ENCODE measurements around the gene ACTL7B. TPM values are rescaled to one million over a fixed set of nuclear protein-coding genes. Genes with fewer than 3 reads are reported as not detected.
"Not testable (repeated sequence)": the region's sequence is repeated elsewhere in the genome, so short reads cannot be mapped to it uniquely, and the experiment has no call there.

Gene ACTL7B
- total RNA-seq, 1 donor from 2014 or later = not detected

DNA sequence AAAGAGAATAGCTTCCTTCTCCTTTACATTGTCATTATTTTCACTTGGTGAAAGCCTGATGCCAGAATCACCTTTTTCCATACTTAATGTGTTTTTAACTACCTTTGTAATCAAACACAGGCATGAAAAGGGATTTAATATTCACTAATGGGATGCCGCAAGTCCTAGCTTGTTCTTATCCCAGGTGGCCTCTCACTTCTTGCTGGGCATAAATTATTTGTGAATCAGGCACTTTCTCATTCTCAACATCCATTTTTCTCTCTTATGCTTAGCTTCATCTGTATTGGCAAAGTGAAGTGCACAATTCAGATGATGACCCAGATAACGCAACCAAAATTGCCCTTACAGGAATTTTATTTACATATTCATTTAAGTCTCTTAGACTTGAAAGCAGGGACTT, 10.9 kb downstream of the ACTL7B start:
- DNase-seq (ENCODE audit: low spot score) = no peak
- ATAC-seq = no peak

DNA sequence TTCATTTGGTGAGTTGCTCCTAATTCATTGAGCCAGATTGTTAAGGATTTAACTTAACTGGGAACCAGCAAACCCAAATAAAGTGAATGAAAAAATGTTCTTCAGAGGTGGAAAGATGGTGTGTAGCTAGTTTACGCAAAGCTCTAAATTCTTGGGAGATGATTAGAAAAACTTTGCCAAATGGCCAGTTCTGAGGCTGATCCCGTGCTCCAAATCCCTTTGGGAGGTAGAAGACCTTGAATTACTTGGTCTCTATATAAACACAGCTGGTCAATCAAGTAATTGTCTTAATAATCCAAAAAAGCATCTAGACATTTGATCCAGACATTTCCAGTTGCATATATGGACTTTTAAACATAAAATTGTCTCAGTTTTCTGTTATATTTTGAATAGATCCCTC, 11.4 kb downstream of the ACTL7B start:
- ATAC-seq (no peak), DNase-seq (ENCODE audit: low spot score) (no peak)

- DNase-seq (ENCODE audit: low spot score) = no peak
- no peak for ATAC-seq
Measured at GRCh38 chr9:108842610-108843295, 13.0 kb downstream of the ACTL7B start.

GRCh38 chr9:108839561-108839960, 16.2 kb downstream of the ACTL7B start:
- not testable (repeated sequence) for ATAC-seq; DNase-seq (ENCODE audit: low spot score)

DNA sequence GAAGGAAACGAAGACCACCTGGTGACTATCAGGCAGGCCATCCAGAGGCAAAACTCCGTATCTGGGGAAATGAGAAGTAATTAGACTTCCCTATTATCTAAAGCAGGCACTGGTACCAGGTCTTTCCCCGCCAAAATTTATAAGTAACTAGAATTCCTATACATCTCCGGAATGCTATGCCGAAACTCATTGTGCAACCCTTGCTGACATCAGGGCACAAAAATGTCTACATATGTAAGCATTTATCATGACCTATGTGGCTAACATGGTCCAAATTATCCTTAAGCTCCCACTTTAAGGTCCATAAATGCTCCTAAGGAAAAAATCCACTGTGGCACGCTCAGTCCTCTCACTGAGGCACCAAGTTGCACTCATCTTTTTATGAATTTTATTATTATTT, 17.8 kb downstream of the ACTL7B start:
- ATAC-seq (no peak), DNase-seq (ENCODE audit: low spot score) (no peak)

- DNase-seq (ENCODE audit: low spot score) = no peak
- ATAC-seq = no peak
Measured at GRCh38 chr9:108837530-108837929, 18.3 kb downstream of the ACTL7B start.

DNA sequence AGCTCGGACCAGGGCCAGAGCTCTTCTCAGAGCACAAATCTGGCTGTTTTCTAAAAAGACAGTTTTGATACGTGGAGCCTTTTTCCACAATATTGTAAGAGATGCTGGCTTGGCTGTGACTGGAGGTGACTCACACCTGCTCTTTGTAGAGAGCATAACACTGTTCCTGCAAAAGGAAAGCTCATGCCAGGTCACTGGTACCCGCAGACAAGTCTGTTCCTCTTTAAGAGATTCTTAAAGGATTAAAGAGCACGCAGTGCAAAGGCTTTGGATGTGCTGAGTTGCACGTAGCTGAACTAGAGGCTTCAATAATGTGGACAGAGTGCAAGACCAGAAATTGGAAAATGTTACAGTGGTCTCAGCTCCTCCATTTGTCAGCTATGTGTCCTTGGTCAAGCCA, 19.0 kb downstream of the ACTL7B start:
- ATAC-seq (no peak), DNase-seq (ENCODE audit: low spot score) (no peak)

DNA sequence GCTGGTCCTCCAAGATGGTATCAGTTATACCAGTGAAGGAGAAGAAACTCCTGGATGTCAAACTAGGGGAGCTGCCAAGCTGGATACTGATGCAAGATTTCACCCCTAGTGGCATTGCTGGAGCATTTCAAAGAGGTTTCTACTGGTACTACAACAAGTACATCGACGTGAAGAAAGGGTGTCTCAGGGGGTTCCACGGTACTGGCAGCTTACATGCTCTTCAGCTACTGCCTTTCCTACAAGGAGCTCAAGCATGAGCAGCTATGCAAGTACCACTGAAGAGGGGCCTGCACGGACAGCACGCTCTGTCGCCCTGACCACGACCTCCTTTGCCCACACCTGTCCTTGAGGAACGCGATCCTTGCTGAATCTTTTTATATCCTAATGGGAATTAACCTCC, 19.5 kb downstream of the ACTL7B start:
- no peak for DNase-seq (ENCODE audit: low spot score)
- no peak for ATAC-seq

GRCh38 chr9:108835831-108836230, 20.0 kb downstream of the ACTL7B start:
- no peak for DNase-seq (ENCODE audit: low spot score)
- ATAC-seq = no peak

- DNase-seq (ENCODE audit: low spot score) (no peak), ATAC-seq (no peak)
Measured at GRCh38 chr9:108834959-108835665, 20.7 kb downstream of the ACTL7B start.

- DNase-seq (ENCODE audit: low spot score) = no peak
- peak; percentile 90 for ATAC-seq
Measured at GRCh38 chr9:108832179-108832500, 23.6 kb downstream of the ACTL7B start.

DNA sequence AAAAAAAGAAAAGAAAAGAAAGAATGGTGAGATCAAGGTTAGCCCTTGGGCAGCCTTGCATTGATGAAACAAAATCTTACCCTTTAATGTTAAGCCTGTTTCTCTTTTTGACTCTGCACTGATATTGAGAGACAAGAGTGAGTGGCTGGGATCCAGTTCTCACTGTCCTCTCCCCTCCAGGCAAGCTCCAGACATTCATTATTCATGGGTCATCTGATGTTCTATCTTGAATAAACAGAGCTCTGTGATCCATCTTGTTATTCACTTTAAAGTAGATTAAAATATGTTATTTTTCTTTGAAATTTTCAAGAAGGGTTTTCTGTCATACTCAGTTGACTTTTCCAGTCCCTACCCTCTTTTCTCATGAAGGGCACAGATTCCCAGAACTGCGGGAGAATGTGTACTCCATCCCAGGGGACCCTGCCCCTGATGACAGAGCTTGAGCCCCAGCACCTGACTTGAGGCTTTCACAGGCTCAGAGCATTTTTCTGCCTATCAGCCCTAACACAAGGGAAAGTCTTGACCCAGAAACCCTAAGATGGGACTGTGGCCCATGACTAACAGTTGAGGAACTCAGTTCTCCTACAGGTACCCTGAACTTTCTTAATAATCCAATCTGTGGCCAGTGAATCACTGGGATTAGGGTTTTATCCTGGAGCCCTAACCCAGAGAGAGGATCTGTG, 24.1 kb downstream of the ACTL7B start:
- no peak for ATAC-seq
- DNase-seq (ENCODE audit: low spot score) = no peak

DNA sequence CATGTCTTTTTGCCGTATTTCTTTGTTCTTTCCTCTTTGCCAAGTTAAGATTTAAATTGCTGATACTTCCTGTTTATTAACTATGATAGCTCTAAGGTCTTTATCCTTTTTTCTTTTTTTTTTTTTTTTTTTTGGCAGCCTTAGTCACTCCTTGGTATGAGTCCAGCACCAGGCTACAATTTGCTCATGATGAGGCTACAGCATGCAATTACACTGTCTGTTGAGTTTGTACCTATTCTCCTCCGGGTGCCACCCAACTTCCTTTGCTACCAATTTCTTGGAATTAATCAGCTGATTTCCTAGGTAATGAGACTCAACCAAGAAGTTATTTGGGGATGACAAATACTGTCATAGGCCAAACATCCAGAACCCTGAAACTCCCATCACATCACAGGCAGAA, 25.5 kb downstream of the ACTL7B start:
- ATAC-seq = no peak
- no peak for DNase-seq (ENCODE audit: low spot score)

DNA sequence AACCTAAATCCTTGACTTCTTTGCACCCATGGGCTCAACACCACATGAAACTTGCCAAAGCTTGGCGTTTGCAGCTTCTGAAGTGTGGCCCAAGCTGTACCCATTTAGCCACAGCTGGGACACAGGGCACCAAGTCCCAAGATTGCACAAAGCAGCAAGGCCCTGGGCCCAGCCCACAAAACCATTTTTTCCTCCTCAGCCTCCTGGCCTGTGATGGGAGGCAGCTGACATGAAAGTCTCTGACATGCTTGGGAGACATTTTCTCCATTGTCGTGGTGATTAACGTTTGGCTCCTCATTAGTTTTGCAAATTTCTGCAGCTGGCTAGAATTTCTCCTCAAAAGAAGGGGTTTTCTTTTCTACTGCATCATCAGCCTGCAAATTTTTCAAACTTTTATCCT, 32.0 kb downstream of the ACTL7B start:
- no peak for ATAC-seq

DNA sequence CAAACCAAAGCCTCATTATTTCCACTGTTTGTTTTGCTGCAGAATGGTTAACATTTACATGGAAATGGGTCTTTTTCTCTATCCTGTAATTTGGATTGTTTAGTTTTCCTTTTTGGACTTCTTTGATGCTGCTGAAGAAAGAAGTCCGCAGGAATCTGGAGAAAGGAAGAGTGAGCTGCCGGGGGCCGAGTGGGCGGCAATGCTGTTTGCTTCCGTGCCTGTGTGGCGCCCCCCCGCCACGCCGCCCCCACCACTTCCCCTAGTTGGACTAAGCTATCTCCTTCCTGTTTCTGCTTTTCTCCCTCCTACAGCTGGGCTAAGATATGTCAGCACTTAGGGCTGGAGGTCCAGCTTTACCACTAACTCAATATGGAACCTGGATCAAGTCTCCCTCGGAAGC, 39.7 kb downstream of the ACTL7B start:
- DNase-seq (ENCODE audit: low spot score) = no peak
- ATAC-seq = peak; percentile 26

More for the DNA sequence above, 32.0 kb downstream of the ACTL7B start:
- no peak for DNase-seq (ENCODE audit: low spot score)

- DNase-seq (ENCODE audit: low spot score) = no peak
- ATAC-seq = no peak
Measured at GRCh38 chr9:108815156-108815555, 40.6 kb downstream of the ACTL7B start.

- ATAC-seq = no peak
- DNase-seq (ENCODE audit: low spot score) = no peak
Measured at GRCh38 chr9:108813951-108814601, 41.7 kb downstream of the ACTL7B start.

GRCh38 chr9:108812396-108813025, 43.3 kb downstream of the ACTL7B start:
- ATAC-seq (no peak), DNase-seq (ENCODE audit: low spot score) (no peak)

GRCh38 chr9:108811944-108812343, 43.8 kb downstream of the ACTL7B start:
- no peak for DNase-seq (ENCODE audit: low spot score)
- ATAC-seq = no peak

DNA sequence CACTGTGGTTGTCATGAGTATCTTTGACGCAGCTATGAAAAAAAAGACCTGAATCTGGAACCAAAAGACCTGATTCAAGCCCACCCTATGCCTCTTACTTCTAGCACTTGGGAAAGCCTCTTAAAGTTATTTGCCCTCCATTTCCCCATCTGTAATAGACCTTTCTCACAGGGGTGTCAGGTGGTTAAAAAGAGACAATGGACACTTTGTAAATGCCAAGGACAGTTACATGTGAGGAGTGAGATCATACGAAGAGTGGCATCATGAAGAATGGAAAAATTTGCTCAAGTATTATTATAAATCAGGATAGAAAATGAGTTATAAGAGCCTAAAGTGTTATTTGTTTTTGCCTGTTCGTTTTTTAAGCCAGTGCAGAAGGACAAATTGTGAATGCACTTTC, 46.5 kb downstream of the ACTL7B start:
- ATAC-seq (no peak), DNase-seq (ENCODE audit: low spot score) (no peak)

Data from left lobe of liver (tissue), 2 donors.